H1 (cell line): Measurements from ENCODE around the gene MANBA. TPM values are rescaled to one million over a fixed set of nuclear protein-coding genes. Genes with fewer than 3 reads are reported as not detected.

ENCODE experiments used
- CTCF ChIA-PET: fragments of 300-600 bp; sonication (Branson Sonifier 250); formaldehyde crosslinking; loops from one replicate; lab custom pipeline; 2021; ENCODE audit not compliant: partially characterized antibody; lab: Charles Lee
- POLR2A ChIA-PET: fragments of 300-600 bp; sonication (Branson Sonifier 250); formaldehyde crosslinking; loops from one replicate; lab custom pipeline; 2021; ENCODE audit warnings: inconsistent platforms; ENCODE audit not compliant: partially characterized antibody; lab: Charles Lee
- DNase-seq, 2 experiments: peaks; one replicate each; pipeline versions ENCODE4 v3.0.0 to v3.0.0-alpha.2; 2010 to 2022; ENCODE audit warnings: low spot score in 2 of 2, low read depth in 1 of 2, mixed read lengths in 1 of 2
- FAIRE-seq: peaks from 2 replicates; lab custom pipeline; 2011; peaks lifted over from hg19 to GRCh38; lab: Jason Lieb, UNC
- H2AFZ ChIP-seq: 2 replicates; pipeline ENCODE4 v1.8.1; 2012; ENCODE audit warnings: low read length, inconsistent platforms
- H2AK5ac ChIP-seq: 2 replicates; pipeline ENCODE4 v1.6.1; 2013; ENCODE audit warnings: low read depth, low read length
- H2BK120ac ChIP-seq: replicated peaks from 2 replicates; pipeline ENCODE3; 2013; ENCODE audit warnings: low read depth, low read length, inconsistent platforms
- H2BK12ac ChIP-seq: 2 replicates; pipeline ENCODE4 v1.6.1; 2013; ENCODE audit warnings: low read depth, low read length
- H2BK15ac ChIP-seq: 2 replicates; pipeline ENCODE4 v1.6.1; 2013; ENCODE audit warnings: low read length
- H2BK20ac ChIP-seq: 2 replicates; pipeline ENCODE4 v1.6.1; 2013; ENCODE audit warnings: low read length
- H2BK5ac ChIP-seq: 2 replicates; pipeline ENCODE4 v1.6.1; 2013; ENCODE audit warnings: low read depth, low read length
- H3K14ac ChIP-seq: 2 replicates; pipeline ENCODE4 v1.6.1; 2013; ENCODE audit warnings: inconsistent platforms; ENCODE audit not compliant: insufficient read length
- H3K18ac ChIP-seq: 2 replicates; pipeline ENCODE4 v1.6.1; 2013; ENCODE audit warnings: low read length; ENCODE audit errors: extremely low read depth
- H3K23ac ChIP-seq: 2 replicates; pipeline ENCODE4 v1.6.1; 2013; ENCODE audit warnings: inconsistent platforms; ENCODE audit not compliant: insufficient read length
- H3K23me2 ChIP-seq: 2 replicates; pipeline ENCODE4 v1.6.1; 2013; ENCODE audit warnings: low read depth, low read length
- H3K27ac ChIP-seq: 2 replicates; pipeline ENCODE4 v1.6.1; 2011; ENCODE audit warnings: low read depth, low read length, inconsistent platforms
- H3K27me3 ChIP-seq, 4 experiments: replicated peaks in 1 of 4; 1 replicate in 1 of 4; 2 replicates in 3 of 4; pipeline versions ENCODE4 v1.6.1 to v1.8.1; 2011 to 2013; ENCODE audit warnings: low read length in 3 of 4, mild to moderate bottlenecking in 3 of 4, inconsistent platforms in 2 of 4, mixed read lengths in 2 of 4, moderate library complexity in 1 of 4; ENCODE audit not compliant: control insufficient read depth in 3 of 4, insufficient read depth in 3 of 4; ENCODE audit errors: extremely low read depth in 1 of 4
- H3K36me3 ChIP-seq, 4 experiments: 2 replicates each; pipeline versions ENCODE4 v1.6.1 to v1.8.1; 2011 to 2013; ENCODE audit warnings: mild to moderate bottlenecking in 4 of 4, low read length in 3 of 4, moderate library complexity in 2 of 4, control low read depth in 1 of 4, inconsistent platforms in 1 of 4; ENCODE audit not compliant: insufficient read depth in 4 of 4, control insufficient read depth in 2 of 4
- H3K4ac ChIP-seq: replicated peaks from 2 replicates; pipeline ENCODE3; 2013; ENCODE audit warnings: low read length, low read depth, mixed read lengths, inconsistent platforms; ENCODE audit not compliant: insufficient read length
- H3K4me1 ChIP-seq, 4 experiments: replicated peaks in 1 of 4; 1 replicate in 1 of 4; 2 replicates in 3 of 4; pipeline versions ENCODE4 v1.6.1 to v1.8.1; 2011 to 2013; ENCODE audit warnings: low read length in 3 of 4, inconsistent platforms in 2 of 4, mixed read lengths in 1 of 4; ENCODE audit not compliant: insufficient read depth in 4 of 4, control insufficient read depth in 3 of 4
- H3K4me2 ChIP-seq, 2 experiments: 2 replicates each; pipeline versions ENCODE4 v1.6.1 to v1.8.1; 2011 to 2013; ENCODE audit warnings: low read depth in 2 of 2, low read length in 2 of 2, control low read depth in 1 of 2, inconsistent platforms in 1 of 2, mild to moderate bottlenecking in 1 of 2; ENCODE audit not compliant: insufficient read depth in 1 of 2
- H3K4me3 ChIP-seq, 4 experiments: fragments of 200-600, 300-600 bp in 1 of 4; sonication (generic), shearing (Covaris generic), sonication (Bioruptor Twin) in 1 of 4; 2 replicates each; pipeline versions ENCODE4 v1.5.1 to v1.8.1; 2011 to 2016; ENCODE audit warnings: low read length in 4 of 4, low read depth in 3 of 4, control low read depth in 2 of 4, inconsistent platforms in 2 of 4, mild to moderate bottlenecking in 2 of 4, mixed read lengths in 1 of 4, moderate library complexity in 1 of 4; ENCODE audit not compliant: insufficient read depth in 2 of 4; ENCODE audit errors: extremely low read depth in 1 of 4
- H3K56ac ChIP-seq: replicated peaks from 2 replicates; pipeline ENCODE3; 2013; ENCODE audit warnings: low read depth, mild to moderate bottlenecking, mixed read lengths, low read length, inconsistent platforms; ENCODE audit not compliant: insufficient read length
- H3K79me1 ChIP-seq: 2 replicates; pipeline ENCODE4 v1.6.1; 2013; ENCODE audit warnings: low read depth, low read length, control low read depth
- H3K79me2 ChIP-seq, 2 experiments: 2 replicates each; pipeline versions ENCODE4 v1.6.1 to v1.8.1; 2012 to 2013; ENCODE audit warnings: low read length in 2 of 2, mild to moderate bottlenecking in 2 of 2, inconsistent platforms in 1 of 2; ENCODE audit not compliant: insufficient read depth in 2 of 2, control insufficient read depth in 1 of 2
- H3K9ac ChIP-seq, 4 experiments: replicated peaks in 1 of 4; 1 replicate in 1 of 4; 2 replicates in 3 of 4; pipeline versions ENCODE4 v1.6.1 to v1.8.1; 2011 to 2013; ENCODE audit warnings: low read depth in 3 of 4, low read length in 3 of 4, control low read depth in 2 of 4, mild to moderate bottlenecking in 2 of 4, moderate library complexity in 2 of 4, inconsistent platforms in 1 of 4; ENCODE audit errors: extremely low read depth in 1 of 4
- H3K9me3 ChIP-seq, 2 experiments: 2 replicates each; pipeline versions ENCODE4 v1.6.1 to v1.8.1; 2012 to 2013; ENCODE audit warnings: mild to moderate bottlenecking in 2 of 2, moderate library complexity in 2 of 2, control low read depth in 1 of 2, inconsistent platforms in 1 of 2, low read depth in 1 of 2, low read length in 1 of 2, mixed read lengths in 1 of 2; ENCODE audit not compliant: insufficient read depth in 2 of 2
- H4K20me1 ChIP-seq, 2 experiments: replicated peaks in 1 of 2; 2 replicates each; pipeline versions ENCODE3 to v1.8.1; 2011 to 2013; ENCODE audit warnings: inconsistent platforms in 2 of 2, low read length in 2 of 2, mild to moderate bottlenecking in 1 of 2; ENCODE audit not compliant: insufficient read depth in 2 of 2, control insufficient read depth in 1 of 2
- H4K5ac ChIP-seq: 2 replicates; pipeline ENCODE4 v1.6.1; 2013; ENCODE audit warnings: low read length, low read depth, mixed read lengths, inconsistent platforms; ENCODE audit not compliant: insufficient read length
- H4K8ac ChIP-seq: 2 replicates; pipeline ENCODE4 v1.8.0; 2013; ENCODE audit warnings: mild to moderate bottlenecking, moderate library complexity, low read length, inconsistent platforms; ENCODE audit not compliant: insufficient read depth; ENCODE audit errors: extremely low read depth
- H4K91ac ChIP-seq: replicated peaks from 2 replicates; pipeline ENCODE3; 2013; ENCODE audit warnings: low read length, mixed read lengths, inconsistent platforms; ENCODE audit not compliant: insufficient read length
- JUN ChIP-seq: IDR thresholded peaks from 2 replicates; pipeline ENCODE4 v1.6.1; 2011; ENCODE audit warnings: low read depth, mild to moderate bottlenecking, improper control_type of control experiment, low read length
- KDM1A ChIP-seq: fragments of 200-600, 300-600 bp; sonication (generic); IDR thresholded peaks from 2 replicates; pipeline ENCODE4 v1.7.1; 2016; ENCODE audit warnings: mild to moderate bottlenecking, low read length, borderline replicate concordance
- NRF1 ChIP-seq: IDR thresholded peaks from 2 replicates; pipeline ENCODE4 v1.6.1; 2011; ENCODE audit warnings: mild to moderate bottlenecking, low read depth, low read length, improper control_type of control experiment
- RBBP5 ChIP-seq: IDR thresholded peaks from 2 replicates; pipeline ENCODE4 v1.7.1; 2012; ENCODE audit warnings: low read depth, mild to moderate bottlenecking, inconsistent platforms, low read length, moderate library complexity, borderline replicate concordance
- YY1 ChIP-seq: IDR thresholded peaks from 2 replicates; pipeline ENCODE4 v1.6.1; 2011; ENCODE audit warnings: low read depth, mild to moderate bottlenecking, low read length
- WGBS, 2 experiments: shearing (Covaris generic) in 1 of 2; methylation state at CpG; one replicate each; pipeline versions ENCODE4 v1.1.6 to v1.1.7; 2013 to 2015; ENCODE audit warnings: low lambda C conversion rate in 2 of 2, mixed read lengths in 2 of 2, inconsistent platforms in 1 of 2, low coverage in 1 of 2, missing lambda C conversion rate in 1 of 2; ENCODE audit not compliant: insufficient replicate concordance in 2 of 2, insufficient coverage in 1 of 2, insufficient read length in 1 of 2; ENCODE audit errors: extremely low coverage in 1 of 2, missing lambda C conversion rate in 1 of 2; 5-methylcytosine and 5-hydroxymethylcytosine counted together
- polyA plus RNA-seq, 7 experiments: library from polyadenylated mRNA; depleted of rRNA in 3 of 7; stranded (reverse) in 5 of 7; unstranded in 2 of 7; fragments of >200 nt in 5 of 7; fragments of 200-250 nt in 2 of 7; gene quantifications; 1 replicate in 5 of 7; 2 replicates in 1 of 7; 4 replicates in 1 of 7; pipeline versions ENCODE4 v1.2.1 to v1.2.3, GENCODE V29; 2011 to 2013; ENCODE audit warnings: missing spikeins in 2 of 7, mixed read lengths in 2 of 7
- total RNA-seq: library from RNA; stranded (reverse); fragmentation: NEBNext Ultra II Directional; extraction: Animal tissue kit (Norgen Biotek cat#: 25700); gene quantifications from 2 replicates; pipeline ENCODE4 v1.2.1, GENCODE V29; 2021
- TF ChIP-seq, protein P1 (sequence below), 3 experiments: IDR thresholded peaks; 1 replicate in 2 of 3; 2 replicates in 1 of 3; pipeline versions ENCODE4 v1.5.1 to v1.6.1; 2011; ENCODE audit warnings: low read length in 3 of 3, mild to moderate bottlenecking in 3 of 3, inconsistent platforms in 2 of 3, low read depth in 1 of 3, moderate library complexity in 1 of 3; ENCODE audit not compliant: insufficient read depth in 1 of 3; ENCODE audit errors: control extremely low read depth in 1 of 3

The MANBA gene
- total and polyA plus RNA-seq, 2 of the 8 experiments (the other 6 are each of a cell fraction or from before 2014, with no cell fraction given), result 22.9 to 27.8 TPM

DNA sequence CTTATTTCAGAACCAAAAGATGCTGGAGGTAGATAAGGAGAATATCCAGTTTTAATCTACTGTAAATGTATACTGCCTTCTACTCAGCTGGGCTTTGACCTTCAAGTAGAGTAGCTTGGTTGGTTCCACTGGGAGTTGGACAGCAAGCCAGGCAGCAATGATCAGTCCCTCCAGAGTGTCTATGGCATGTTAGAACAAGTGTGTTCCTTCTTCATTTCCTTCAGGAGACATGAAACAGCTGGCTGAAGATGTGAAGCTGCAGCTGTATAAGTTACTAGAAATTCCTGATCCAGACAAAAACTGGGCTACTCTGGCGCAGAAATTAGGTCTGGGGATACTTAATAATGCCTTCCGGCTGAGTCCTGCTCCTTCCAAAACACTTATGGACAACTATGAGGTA is 148.6 kb downstream of the MANBA start:
- Histone ChIP-seq H4K5ac (no peak overlapping the region), H3K23ac (no peak overlapping the region), H3K4me3 (no peak overlapping the region), H3K23me2 (no peaks in the 10 kb centered on the region), H3K79me2 (no peaks in the 10 kb centered on the region), H2BK15ac (no peak overlapping the region), H3K4ac (no peak overlapping the region), H3K56ac (no peak overlapping the region), H2AK5ac (no peak overlapping the region), H4K8ac (no peak overlapping the region), H4K20me1 (no peaks in the 10 kb centered on the region), H3K4me2 (no peak overlapping the region), H2BK20ac (no peak overlapping the region), H2BK12ac (no peak overlapping the region), H3K4me1 (peaks cover 5 to 9% (median 6%) of the 10 kb centered on the region in 4 experiments), H3K9ac (no peak overlapping the region), H2AFZ (no peak overlapping the region), H4K91ac (no peak overlapping the region), H3K14ac (no peak overlapping the region), H3K79me1 (no peaks in the 10 kb centered on the region), H3K9me3 (no peaks in the 10 kb centered on the region), H2BK5ac (no peak overlapping the region), H2BK120ac (no peak overlapping the region), H3K27me3 (no peaks in the 10 kb centered on the region), H3K27ac (no peak overlapping the region), H3K18ac (no peak overlapping the region), H3K36me3 (no peaks in the 10 kb centered on the region)
- CTCF ChIA-PET, result interaction anchor here (0.8 to 2.8 kb wide), 12 partner anchors 8 to 399 kb away, joined by 3 to 10 read pairs (median 4); no protein-coding TSS in a partner anchor
- DNase-seq (no peak), FAIRE-seq (no peak)
- 95% methylated on average over 2 of the region's 2 CpGs; no CpG with 5 or more reads in 1 of the 2 experiments for WGBS, 2 experiments
- POLR2A ChIA-PET, result no interaction called here
- no peak for TF ChIP-seq YY1
- TF ChIP-seq, protein P1, sequence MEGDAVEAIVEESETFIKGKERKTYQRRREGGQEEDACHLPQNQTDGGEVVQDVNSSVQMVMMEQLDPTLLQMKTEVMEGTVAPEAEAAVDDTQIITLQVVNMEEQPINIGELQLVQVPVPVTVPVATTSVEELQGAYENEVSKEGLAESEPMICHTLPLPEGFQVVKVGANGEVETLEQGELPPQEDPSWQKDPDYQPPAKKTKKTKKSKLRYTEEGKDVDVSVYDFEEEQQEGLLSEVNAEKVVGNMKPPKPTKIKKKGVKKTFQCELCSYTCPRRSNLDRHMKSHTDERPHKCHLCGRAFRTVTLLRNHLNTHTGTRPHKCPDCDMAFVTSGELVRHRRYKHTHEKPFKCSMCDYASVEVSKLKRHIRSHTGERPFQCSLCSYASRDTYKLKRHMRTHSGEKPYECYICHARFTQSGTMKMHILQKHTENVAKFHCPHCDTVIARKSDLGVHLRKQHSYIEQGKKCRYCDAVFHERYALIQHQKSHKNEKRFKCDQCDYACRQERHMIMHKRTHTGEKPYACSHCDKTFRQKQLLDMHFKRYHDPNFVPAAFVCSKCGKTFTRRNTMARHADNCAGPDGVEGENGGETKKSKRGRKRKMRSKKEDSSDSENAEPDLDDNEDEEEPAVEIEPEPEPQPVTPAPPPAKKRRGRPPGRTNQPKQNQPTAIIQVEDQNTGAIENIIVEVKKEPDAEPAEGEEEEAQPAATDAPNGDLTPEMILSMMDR (IDR thresholded peaks at IDR 0.05; ENCODE audit: control extremely low read depth in 1 of 3, insufficient read depth in 1 of 3, low read depth in 1 of 3, low read length in 3 of 3), result no peak
- no peak for TF ChIP-seq RBBP5
- TF ChIP-seq JUN, result no peak
- no peak for TF ChIP-seq KDM1A
- no peak for TF ChIP-seq NRF1
